Lower leg skin (tissue), 4 donors: ENCODE data around the gene SLC43A3. TPM values are rescaled to one million over a fixed set of nuclear protein-coding genes. Genes with fewer than 3 reads are reported as not detected.

Experiments used
- DNase-seq, 2 donors: peaks; one replicate each; pipeline ENCODE4 v3.0.0-alpha.2; 2019; ENCODE audit warnings: low spot score in 2 of 2
- H3K4me3 ChIP-seq: fragments of 200-600 bp; sonication (generic); 2 replicates; pipeline ENCODE4 v1.5.1; 2017; ENCODE audit warnings: mild to moderate bottlenecking, low read depth; ENCODE audit not compliant: poor library complexity, severe bottlenecking
- POLR2A ChIP-seq, 2 donors: fragments of 450-650 bp; IDR thresholded peaks; one replicate each; pipeline ENCODE4 v1.6.1; 2016 to 2017; ENCODE audit warnings: antibody characterized with exemption in 2 of 2, mild to moderate bottlenecking in 1 of 2, moderate library complexity in 1 of 2
- WGBS, 2 donors: methylation state at CpG; one replicate each; pipeline ENCODE4 v1.1.5; 2018; 5-methylcytosine and 5-hydroxymethylcytosine counted together
- intact Hi-C: fragments of 100-400 bp; cut with DNase I; formaldehyde crosslinking; loops from one replicate; pipeline ENCODE4 v1.15.0; 2023; ENCODE audit warnings: low total_unique reads
- total RNA-seq, 4 donors: library from RNA; depleted of rRNA; stranded (reverse); fragments of >200 nt; gene quantifications; one replicate each; pipeline ENCODE4 v1.1.0, GENCODE V29; 2016
- TF ChIP-seq, protein P1 (sequence below), 3 donors: fragments of 450-650 bp; IDR thresholded peaks; one replicate each; pipeline ENCODE4 v1.5.1; 2016; ENCODE audit warnings: antibody characterized with exemption in 3 of 3, mild to moderate bottlenecking in 3 of 3, moderate library complexity in 2 of 3

The SLC43A3 gene
- total RNA-seq, 4 donors from 2014 or later, result 12.4 to 66.4 (median 41.1) TPM

DNA sequence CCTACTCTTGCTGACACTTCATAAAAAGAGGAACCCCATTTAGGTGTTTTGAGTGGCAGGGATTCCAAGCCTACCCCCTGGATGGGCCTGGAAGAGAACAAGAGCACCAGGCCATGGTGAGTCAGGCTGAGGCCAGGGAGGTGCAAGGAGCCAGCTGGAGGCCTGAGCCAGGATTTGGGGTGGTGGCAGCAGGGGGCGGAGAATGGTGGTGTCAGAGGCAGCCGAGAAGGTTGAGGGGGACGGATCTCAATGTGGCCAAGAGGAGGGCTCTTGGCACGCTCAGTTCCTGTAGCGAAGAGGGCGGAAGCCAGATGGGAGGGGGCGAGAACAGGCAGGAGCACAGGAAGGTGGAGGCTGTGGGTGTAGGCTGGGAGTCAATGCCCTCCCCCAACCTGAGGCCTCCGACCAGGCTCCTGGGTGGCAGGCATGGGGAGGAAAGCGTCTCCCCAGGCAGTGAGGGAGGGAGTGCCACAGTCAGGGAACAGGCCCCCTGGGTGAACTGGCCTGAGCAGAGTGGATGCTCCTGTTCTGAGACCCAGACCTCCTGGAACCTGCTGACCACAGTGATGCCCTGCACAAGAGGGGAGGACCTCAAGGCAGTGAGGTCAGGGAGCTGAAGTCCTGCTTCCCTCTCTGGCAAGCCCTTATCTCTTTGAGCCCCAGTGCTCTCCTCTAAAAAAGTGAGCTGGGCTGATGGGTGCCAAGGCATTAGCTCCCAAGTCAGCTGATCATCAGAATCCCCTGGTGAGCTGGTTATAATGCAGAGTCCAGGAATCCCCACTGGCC is 47.3 kb upstream of the SLC43A3 start:
- no peak overlapping the region for H3K4me3 ChIP-seq
- intact Hi-C loops, result no loop called here
- no peak for TF ChIP-seq POLR2A (IDR thresholded peaks at IDR 0.05)
- TF ChIP-seq, protein P1, sequence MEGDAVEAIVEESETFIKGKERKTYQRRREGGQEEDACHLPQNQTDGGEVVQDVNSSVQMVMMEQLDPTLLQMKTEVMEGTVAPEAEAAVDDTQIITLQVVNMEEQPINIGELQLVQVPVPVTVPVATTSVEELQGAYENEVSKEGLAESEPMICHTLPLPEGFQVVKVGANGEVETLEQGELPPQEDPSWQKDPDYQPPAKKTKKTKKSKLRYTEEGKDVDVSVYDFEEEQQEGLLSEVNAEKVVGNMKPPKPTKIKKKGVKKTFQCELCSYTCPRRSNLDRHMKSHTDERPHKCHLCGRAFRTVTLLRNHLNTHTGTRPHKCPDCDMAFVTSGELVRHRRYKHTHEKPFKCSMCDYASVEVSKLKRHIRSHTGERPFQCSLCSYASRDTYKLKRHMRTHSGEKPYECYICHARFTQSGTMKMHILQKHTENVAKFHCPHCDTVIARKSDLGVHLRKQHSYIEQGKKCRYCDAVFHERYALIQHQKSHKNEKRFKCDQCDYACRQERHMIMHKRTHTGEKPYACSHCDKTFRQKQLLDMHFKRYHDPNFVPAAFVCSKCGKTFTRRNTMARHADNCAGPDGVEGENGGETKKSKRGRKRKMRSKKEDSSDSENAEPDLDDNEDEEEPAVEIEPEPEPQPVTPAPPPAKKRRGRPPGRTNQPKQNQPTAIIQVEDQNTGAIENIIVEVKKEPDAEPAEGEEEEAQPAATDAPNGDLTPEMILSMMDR (IDR thresholded peaks at IDR 0.05), result no peak
- no peak for DNase-seq
- WGBS, 2 donors, result 34% methylated on average over 9 of the region's 9 CpGs

DNA sequence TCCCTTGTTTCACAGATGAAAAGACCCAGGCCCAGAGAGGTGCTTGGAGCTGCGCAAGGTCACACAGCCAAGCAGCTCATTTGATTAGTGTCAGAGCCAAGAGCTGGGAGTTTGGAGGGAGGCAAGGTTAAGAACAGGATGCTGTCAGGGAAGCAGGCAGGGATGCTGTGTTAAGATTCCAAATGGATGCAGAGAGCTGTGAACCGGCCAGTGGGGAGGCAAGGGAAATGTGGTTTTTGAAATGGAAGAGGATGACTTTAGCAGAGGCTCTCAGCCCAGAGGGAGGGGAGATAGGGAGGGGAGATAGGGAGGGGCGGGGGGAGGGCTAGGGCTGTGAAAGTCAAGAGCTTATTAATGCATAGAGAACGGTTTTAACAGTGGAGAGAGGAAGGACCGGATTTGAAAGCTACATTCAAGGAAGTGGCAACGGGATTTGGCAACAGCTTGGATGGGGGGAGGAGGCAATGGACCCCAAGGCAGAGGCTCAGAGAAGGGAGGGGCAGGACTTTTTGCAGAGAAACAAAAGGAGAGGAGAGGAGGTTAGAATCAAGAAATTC is 46.4 kb upstream of the SLC43A3 start:
- intact Hi-C loops, result no loop called here
- 55 to 65% methylated on average over 6 of the region's 6 CpGs for WGBS, 2 donors
- DNase-seq, result no peak
- no peak overlapping the region for H3K4me3 ChIP-seq
- TF ChIP-seq, protein P1 (IDR thresholded peaks at IDR 0.05), result no peak
- no peak for TF ChIP-seq POLR2A (IDR thresholded peaks at IDR 0.05)

DNA sequence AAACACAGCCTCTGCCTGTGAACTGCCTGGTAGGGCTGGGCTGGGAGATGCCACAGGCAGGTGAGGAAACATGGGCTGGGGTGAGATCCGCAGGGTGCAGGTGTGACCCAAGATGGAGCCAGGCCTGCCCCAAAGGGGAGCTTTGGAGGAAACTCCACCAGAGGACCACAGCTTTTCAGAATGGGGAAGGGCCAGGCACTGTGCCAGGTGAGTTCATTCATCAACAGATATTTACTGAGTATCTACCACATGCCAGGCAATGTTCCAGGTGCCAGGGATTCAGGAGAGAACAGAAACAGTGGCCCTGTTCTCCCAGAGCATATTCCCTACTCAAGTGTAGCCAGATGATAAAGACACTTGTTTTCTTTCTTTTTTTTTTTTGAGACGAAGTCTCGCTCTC is 44.6 kb upstream of the SLC43A3 start:
- TF ChIP-seq, protein P1 (IDR thresholded peaks at IDR 0.05), result no peak
- no peak for TF ChIP-seq POLR2A (IDR thresholded peaks at IDR 0.05)
- no peak overlapping the region for H3K4me3 ChIP-seq
- intact Hi-C loops, result no loop called here
- DNase-seq, result no peak
- 88 to 100% methylated on average over 3 of the region's 3 CpGs for WGBS, 2 donors

DNA sequence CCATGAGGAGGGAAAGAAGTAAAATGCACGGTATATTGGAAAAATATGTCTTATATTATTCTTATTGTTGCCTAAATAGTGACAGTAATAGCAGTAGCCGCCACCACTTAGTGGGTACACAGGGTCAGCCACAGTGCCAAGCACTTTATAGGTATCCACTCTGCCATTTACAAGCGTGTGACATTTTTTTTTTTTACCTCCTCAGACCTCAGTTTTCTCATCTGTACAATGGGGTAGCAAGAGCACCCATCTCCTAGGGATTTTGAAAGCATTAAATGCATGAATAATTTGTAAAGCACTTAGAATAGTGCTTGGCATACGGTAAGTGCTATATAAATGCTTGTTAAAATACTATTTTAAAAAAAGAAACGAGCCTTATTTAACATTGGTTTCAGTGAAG is 42.3 kb upstream of the SLC43A3 start:
- 87 to 90% methylated on average over 5 of the region's 5 CpGs for WGBS, 2 donors
- intact Hi-C loops, result no loop called here
- no peak overlapping the region for H3K4me3 ChIP-seq
- no peak for TF ChIP-seq POLR2A (IDR thresholded peaks at IDR 0.05)
- TF ChIP-seq, protein P1 (IDR thresholded peaks at IDR 0.05), result no peak
- no peak for DNase-seq

DNA sequence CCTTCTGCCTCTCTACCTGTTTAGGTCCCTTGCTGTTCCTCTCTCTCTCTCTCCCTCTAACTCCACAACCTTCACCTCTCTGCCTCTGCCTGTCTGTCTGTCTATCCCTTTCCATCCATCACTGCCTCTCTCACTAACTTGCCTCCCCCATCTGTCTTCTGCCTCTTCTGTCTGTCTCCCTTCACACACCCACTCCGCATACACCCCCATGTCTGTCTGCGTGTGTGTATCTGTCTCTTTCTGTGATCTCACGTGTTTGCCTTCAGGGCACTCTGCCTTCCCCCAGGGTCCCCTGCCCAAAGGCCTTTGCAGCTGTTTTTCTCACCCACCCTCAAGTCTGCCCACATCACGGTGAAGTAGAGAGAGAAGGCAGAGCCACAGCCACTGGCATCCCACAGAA is 41.4 kb upstream of the SLC43A3 start:
- TF ChIP-seq POLR2A (IDR thresholded peaks at IDR 0.05), result no peak
- TF ChIP-seq, protein P1 (IDR thresholded peaks at IDR 0.05), result no peak
- intact Hi-C loops, result no loop called here
- H3K4me3 ChIP-seq, result no peak overlapping the region
- 82 to 86% methylated on average over 4 of the region's 4 CpGs for WGBS, 2 donors
- DNase-seq, result no peak
